ENCODE data around the gene ODAD2. TPM values are rescaled to one million over a fixed set of nuclear protein-coding genes. Genes with fewer than 3 reads are reported as not detected.

The ODAD2 gene
- total RNA-seq, 1 donor from 2014 or later, result 1.8 TPM

GRCh38 chr10:27893358-27893954 is 105.4 kb downstream of the ODAD2 start:
- Histone ChIP-seq H3K36me3 (ENCODE audit: control insufficient read depth, insufficient read depth, low read length) (no peaks in the 10 kb centered on the region), H3K4me3 (ENCODE audit: low read depth, low read length) (no peak overlapping the region), H3K27me3 (ENCODE audit: control insufficient read depth, insufficient read depth, low read length) (no peaks in the 10 kb centered on the region)
- TF ChIP-seq CTCF (IDR thresholded peaks at IDR 0.05; ENCODE audit: insufficient read depth, low read length, poor library complexity, severe bottlenecking), result no peak
- peak; percentile 77 for DNase-seq (ENCODE audit: low read depth)

- H3K27me3 ChIP-seq (ENCODE audit: control insufficient read depth, insufficient read depth, low read length), result no peaks in the 10 kb centered on the region
- TF ChIP-seq CTCF (IDR thresholded peaks at IDR 0.05; ENCODE audit: insufficient read depth, low read length, poor library complexity, severe bottlenecking), result no peak
Measured at GRCh38 chr10:27890971-27891370, 107.9 kb downstream of the ODAD2 start.

GRCh38 chr10:27889518-27889917 is 109.4 kb downstream of the ODAD2 start:
- DNase-seq (ENCODE audit: low read depth), result no peak
- H3K27me3 ChIP-seq (ENCODE audit: control insufficient read depth, insufficient read depth, low read length), result no peaks in the 10 kb centered on the region
- H3K36me3 ChIP-seq (ENCODE audit: control insufficient read depth, insufficient read depth, low read length), result no peaks in the 10 kb centered on the region
- TF ChIP-seq CTCF (IDR thresholded peaks at IDR 0.05; ENCODE audit: insufficient read depth, low read length, poor library complexity, severe bottlenecking), result no peak
- H3K4me3 ChIP-seq (ENCODE audit: low read depth, low read length), result no peak overlapping the region

More at GRCh38 chr10:27890971-27891370, 107.9 kb downstream of the ODAD2 start:
- peak; percentile 76 for DNase-seq (ENCODE audit: low read depth)
- no peak overlapping the region for H3K4me3 ChIP-seq (ENCODE audit: low read depth, low read length)
- H3K36me3 ChIP-seq (ENCODE audit: control insufficient read depth, insufficient read depth, low read length), result no peaks in the 10 kb centered on the region

GRCh38 chr10:27884185-27884641 is 114.7 kb downstream of the ODAD2 start:
- H3K4me3 ChIP-seq (ENCODE audit: low read depth, low read length), result no peak overlapping the region
- no peaks in the 10 kb centered on the region for H3K27me3 ChIP-seq (ENCODE audit: control insufficient read depth, insufficient read depth, low read length)
- no peaks in the 10 kb centered on the region for H3K36me3 ChIP-seq (ENCODE audit: control insufficient read depth, insufficient read depth, low read length)
- DNase-seq (ENCODE audit: low read depth), result no peak
- no peak for TF ChIP-seq CTCF (IDR thresholded peaks at IDR 0.05; ENCODE audit: insufficient read depth, low read length, poor library complexity, severe bottlenecking)

GRCh38 chr10:27878281-27878680 is 120.6 kb downstream of the ODAD2 start:
- Histone ChIP-seq H3K36me3 (ENCODE audit: control insufficient read depth, insufficient read depth, low read length) (no peaks in the 10 kb centered on the region), H3K27me3 (ENCODE audit: control insufficient read depth, insufficient read depth, low read length) (no peaks in the 10 kb centered on the region), H3K4me3 (ENCODE audit: low read depth, low read length) (no peak overlapping the region)
- DNase-seq (ENCODE audit: low read depth), result no peak
- TF ChIP-seq CTCF (IDR thresholded peaks at IDR 0.05; ENCODE audit: insufficient read depth, low read length, poor library complexity, severe bottlenecking), result no peak

- Histone ChIP-seq H3K27me3 (ENCODE audit: control insufficient read depth, insufficient read depth, low read length) (no peaks in the 10 kb centered on the region), H3K36me3 (ENCODE audit: control insufficient read depth, insufficient read depth, low read length) (no peaks in the 10 kb centered on the region), H3K4me3 (ENCODE audit: low read depth, low read length) (no peak overlapping the region)
- TF ChIP-seq CTCF (IDR thresholded peaks at IDR 0.05; ENCODE audit: insufficient read depth, low read length, poor library complexity, severe bottlenecking), result no peak
- no peak for DNase-seq (ENCODE audit: low read depth)
Measured at GRCh38 chr10:27865221-27865635, 133.7 kb downstream of the ODAD2 start.
